Right lobe of liver (tissue), 6 donors: Measurements from ENCODE around the gene POC1A. TPM values are rescaled to one million over a fixed set of nuclear protein-coding genes. Genes with fewer than 3 reads are reported as not detected.

ENCODE experiments used
- ATAC-seq, 4 donors: fragments of 200-7000 bp; cut with Tn5 transposase; one replicate each; pipeline ENCODE4 v1.9.1; 2020; ENCODE audit warnings: mild to moderate bottlenecking in 4 of 4, moderate library complexity in 4 of 4
- DNase-seq, 3 donors: peaks; one replicate each; pipeline ENCODE4 v3.0.0-alpha.2; 2020
- H3K27ac ChIP-seq, 3 donors: fragments of 200-600 bp; one replicate each; pipeline ENCODE4 v1.8.0; 2022
- H3K27me3 ChIP-seq, 2 donors: fragments of 200-600 bp; one replicate each; pipeline ENCODE4 v1.8.0; 2022
- H3K36me3 ChIP-seq, 4 donors: fragments of 200-600 bp; sonication (generic) in 1 of 4; one replicate each; pipeline versions ENCODE4 v1.5.1 to v1.8.0; 2017 to 2022; ENCODE audit warnings: control low read depth in 1 of 4
- H3K4me1 ChIP-seq, 4 donors: fragments of 200-600 bp; sonication (generic) in 1 of 4; one replicate each; pipeline versions ENCODE4 v1.5.1 to v1.8.0; 2017 to 2022; ENCODE audit warnings: control low read depth in 1 of 4
- H3K4me3 ChIP-seq, 3 donors: fragments of 200-600 bp; one replicate each; pipeline ENCODE4 v1.8.0; 2022
- H3K9me3 ChIP-seq, 4 donors: fragments of 200-600 bp; sonication (generic) in 1 of 4; one replicate each; pipeline versions ENCODE4 v1.5.1 to v1.8.0; 2017 to 2022; ENCODE audit warnings: control low read depth in 1 of 4
- POLR2A ChIP-seq: fragments of 450-650 bp; IDR thresholded peaks from one replicate; pipeline ENCODE4 v1.6.1; 2017; ENCODE audit warnings: antibody characterized with exemption, mild to moderate bottlenecking
- WGBS: methylation state at CpG from one replicate; pipeline ENCODE4 v1.1.6; 2018; ENCODE audit warnings: low coverage, low lambda C conversion rate; ENCODE audit not compliant: insufficient coverage; ENCODE audit errors: missing lambda C conversion rate; 5-methylcytosine and 5-hydroxymethylcytosine counted together
- intact Hi-C, 2 donors: fragments of 100-400 bp; cut with DNase I; formaldehyde crosslinking; loops; one replicate each; pipeline versions ENCODE4 v1.11.2 to v1.14.1; 2022
- total RNA-seq, 6 experiments: library from RNA; depleted of rRNA in 2 of 6; stranded (reverse); fragments of >200 nt in 2 of 6; fragmentation: NEBNext Ultra II Directional in 3 of 6; extraction: Animal tissue kit (Norgen Biotek cat#: 25700) in 3 of 6; gene quantifications; one replicate each; pipeline versions ENCODE4 v1.1.0 to v1.2.4, GENCODE V29; 2016 to 2023
- TF ChIP-seq, protein P1 (sequence below), 4 donors: fragments of 200-600 bp in 3 of 4; fragments of 450-650 bp in 1 of 4; IDR thresholded peaks; one replicate each; pipeline versions ENCODE4 v1.5.1 to v1.8.0; 2016 to 2022; ENCODE audit warnings: antibody characterized with exemption in 4 of 4, mild to moderate bottlenecking in 2 of 4
- donor health status: DM: no; HTN: yes; CAD: no.
- donor health status: DM: no; HTN: no; CAD: no.
- donor health status: DM: no; HTN: no; CAD: no.
- donor health status: DM: no; HTN: yes; CAD: no.
- donor health status: DM: no; HTN: yes; CAD: no.

Gene POC1A
- total RNA-seq, 6 experiments from 2014 or later = 2.0 to 4.3 (median 3.2) TPM

DNA sequence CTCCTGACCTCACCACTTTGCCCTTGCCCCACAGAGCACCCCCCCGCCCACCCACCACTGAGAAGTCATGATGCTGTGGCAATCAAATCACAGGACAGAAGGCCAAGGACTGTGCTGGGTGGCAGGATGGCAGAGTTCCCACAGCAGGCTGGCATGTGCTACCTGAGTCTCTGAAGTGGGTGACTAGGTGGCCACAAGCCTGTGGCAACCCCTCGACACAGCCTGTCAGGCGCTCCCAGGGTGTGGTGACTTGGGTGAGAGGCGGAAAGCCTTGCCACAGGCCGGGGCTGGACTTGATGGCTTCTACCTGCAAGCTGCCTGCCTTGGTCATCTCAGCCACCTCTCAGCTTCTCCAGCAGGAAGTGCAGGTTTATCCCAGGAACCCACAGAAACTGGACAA lies 82.2 kb downstream of the POC1A start:
- no peaks in the 10 kb centered on the region for H3K27me3 ChIP-seq
- no peak for DNase-seq
- no peaks in the 10 kb centered on the region for H3K36me3 ChIP-seq
- H3K4me3 ChIP-seq = no peak overlapping the region
- H3K27ac ChIP-seq = no peak overlapping the region
- WGBS = 92% methylated on average over 2 of the region's 5 CpGs
- intact Hi-C loops = no loop called here
- H3K9me3 ChIP-seq = no peaks in the 10 kb centered on the region
- H3K4me1 ChIP-seq = no peaks in the 10 kb centered on the region
- no peak for TF ChIP-seq POLR2A
- TF ChIP-seq, protein P1, sequence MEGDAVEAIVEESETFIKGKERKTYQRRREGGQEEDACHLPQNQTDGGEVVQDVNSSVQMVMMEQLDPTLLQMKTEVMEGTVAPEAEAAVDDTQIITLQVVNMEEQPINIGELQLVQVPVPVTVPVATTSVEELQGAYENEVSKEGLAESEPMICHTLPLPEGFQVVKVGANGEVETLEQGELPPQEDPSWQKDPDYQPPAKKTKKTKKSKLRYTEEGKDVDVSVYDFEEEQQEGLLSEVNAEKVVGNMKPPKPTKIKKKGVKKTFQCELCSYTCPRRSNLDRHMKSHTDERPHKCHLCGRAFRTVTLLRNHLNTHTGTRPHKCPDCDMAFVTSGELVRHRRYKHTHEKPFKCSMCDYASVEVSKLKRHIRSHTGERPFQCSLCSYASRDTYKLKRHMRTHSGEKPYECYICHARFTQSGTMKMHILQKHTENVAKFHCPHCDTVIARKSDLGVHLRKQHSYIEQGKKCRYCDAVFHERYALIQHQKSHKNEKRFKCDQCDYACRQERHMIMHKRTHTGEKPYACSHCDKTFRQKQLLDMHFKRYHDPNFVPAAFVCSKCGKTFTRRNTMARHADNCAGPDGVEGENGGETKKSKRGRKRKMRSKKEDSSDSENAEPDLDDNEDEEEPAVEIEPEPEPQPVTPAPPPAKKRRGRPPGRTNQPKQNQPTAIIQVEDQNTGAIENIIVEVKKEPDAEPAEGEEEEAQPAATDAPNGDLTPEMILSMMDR (IDR thresholded peaks at IDR 0.05) = no peak
- ATAC-seq = no peak

DNA sequence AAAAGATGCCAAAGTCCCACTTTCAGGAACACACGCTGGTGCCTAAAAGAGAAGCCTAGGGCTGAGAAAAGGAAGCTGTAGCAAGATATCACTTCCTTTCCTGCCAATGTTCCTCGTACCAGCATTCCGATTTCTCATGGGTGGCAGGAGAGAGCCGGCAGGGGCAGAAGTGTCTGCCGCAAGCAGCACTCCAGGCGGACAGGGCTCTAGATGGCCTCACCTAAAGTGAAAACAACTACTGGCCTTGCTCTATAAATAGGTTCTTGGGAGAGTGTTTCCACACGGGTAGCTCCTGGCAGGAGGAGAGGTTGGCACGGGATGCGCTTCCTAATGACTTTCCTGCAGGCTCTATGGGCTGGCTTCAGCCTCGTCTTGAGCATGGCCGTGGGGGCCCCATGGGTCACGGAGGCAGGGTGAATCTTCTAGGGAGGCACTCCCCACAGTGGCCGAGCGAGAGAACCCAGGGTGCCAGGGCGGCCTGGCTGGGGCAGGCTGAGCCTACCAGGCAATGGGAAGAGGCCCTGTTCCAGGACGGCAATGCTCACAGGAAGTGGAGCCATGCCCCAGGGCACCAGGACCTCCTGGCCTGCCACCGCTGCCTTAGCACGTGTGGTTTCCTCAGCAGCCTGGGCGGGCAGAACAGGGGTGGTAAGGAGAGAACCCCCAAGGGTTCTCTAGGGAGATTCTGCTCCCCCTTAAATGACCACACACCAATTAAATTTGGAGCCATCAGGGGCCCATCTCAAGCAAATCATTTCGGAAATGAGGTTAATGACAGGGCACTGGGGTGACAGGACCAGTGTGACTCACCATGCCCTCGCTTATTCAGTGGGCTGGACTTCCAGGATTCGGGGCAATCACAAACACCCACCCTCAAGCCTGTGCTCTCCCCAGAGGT lies 83.2 kb downstream of the POC1A start:
- ATAC-seq (peak in 3 of 4 donors; percentile 9 to 29 (median 19)), DNase-seq (no peak)
- 61% methylated on average over 4 of the region's 22 CpGs for WGBS

DNA sequence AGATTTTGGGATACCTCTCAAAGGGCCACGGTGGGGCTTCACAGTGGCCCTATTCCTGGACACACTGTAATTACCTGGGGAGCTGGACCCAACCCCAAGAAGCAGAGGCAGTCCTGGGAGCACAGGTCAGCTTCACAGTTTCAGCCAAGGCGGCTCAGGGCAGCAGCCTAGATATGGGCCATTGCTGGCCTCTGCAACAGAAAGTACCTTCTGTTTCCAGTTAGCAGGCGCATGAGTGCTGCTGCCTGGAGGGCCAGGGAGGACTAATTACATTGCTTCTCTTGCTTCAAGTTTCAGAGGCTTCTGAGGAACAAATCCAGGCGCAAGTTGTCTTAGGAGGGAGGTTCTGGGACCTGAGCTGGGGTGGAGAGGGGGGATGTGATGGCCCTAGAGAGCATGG lies 84.4 kb downstream of the POC1A start:
- TF ChIP-seq, protein P1 (IDR thresholded peaks at IDR 0.05) = no peak
- TF ChIP-seq POLR2A = no peak
- intact Hi-C loops = no loop called here

More for the DNA sequence above, 83.2 kb downstream of the POC1A start:
- Histone ChIP-seq H3K4me1 (no peaks in the 10 kb centered on the region), H3K36me3 (no peaks in the 10 kb centered on the region), H3K27ac (no peak overlapping the region), H3K9me3 (no peaks in the 10 kb centered on the region), H3K27me3 (no peaks in the 10 kb centered on the region), H3K4me3 (no peak overlapping the region)
- intact Hi-C loops = no loop called here
- TF ChIP-seq, protein P1 (IDR thresholded peaks at IDR 0.05) = no peak
- no peak for TF ChIP-seq POLR2A

DNA sequence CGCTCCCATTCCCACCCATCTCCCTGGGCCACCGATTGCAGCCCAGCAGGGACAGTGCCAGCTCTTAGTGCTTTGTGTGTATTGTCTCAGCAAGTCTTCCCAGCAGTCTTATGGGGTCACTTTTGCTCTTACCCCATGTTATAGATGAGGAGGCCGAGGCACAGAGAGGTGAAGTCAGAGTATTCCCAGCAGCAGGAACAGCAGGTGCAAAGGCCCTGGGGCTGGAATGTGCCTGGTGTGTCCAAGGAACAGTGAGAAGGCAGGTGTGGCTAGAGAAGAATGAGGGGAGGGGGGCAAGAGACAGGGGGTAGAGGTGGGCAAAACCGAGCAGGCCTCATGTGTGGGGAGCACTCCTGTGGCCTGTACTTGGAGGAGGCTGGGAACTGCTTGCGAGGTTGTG lies 85.1 kb downstream of the POC1A start:
- no peak overlapping the region for H3K27ac ChIP-seq
- H3K9me3 ChIP-seq = no peaks in the 10 kb centered on the region
- TF ChIP-seq POLR2A = no peak
- TF ChIP-seq, protein P1 (IDR thresholded peaks at IDR 0.05) = no peak
- intact Hi-C loops = no loop called here
- H3K4me1 ChIP-seq = no peaks in the 10 kb centered on the region
- DNase-seq = no peak
- H3K27me3 ChIP-seq = no peaks in the 10 kb centered on the region
- H3K36me3 ChIP-seq = no peaks in the 10 kb centered on the region
- no peak for ATAC-seq
- WGBS = 100% methylated on average over 3 of the region's 5 CpGs
- no peak overlapping the region for H3K4me3 ChIP-seq

More for the DNA sequence above, 84.4 kb downstream of the POC1A start:
- ATAC-seq (no peak), DNase-seq (no peak)
- H3K9me3 ChIP-seq = no peaks in the 10 kb centered on the region
- H3K27me3 ChIP-seq = no peaks in the 10 kb centered on the region
- H3K27ac ChIP-seq = no peak overlapping the region
- H3K36me3 ChIP-seq = no peaks in the 10 kb centered on the region
- WGBS = no CpG with 5 or more reads among the region's 4 CpGs
- H3K4me1 ChIP-seq = no peaks in the 10 kb centered on the region
- no peak overlapping the region for H3K4me3 ChIP-seq
